ENCODE measurements around the gene SORCS1. TPM values are rescaled to one million over a fixed set of nuclear protein-coding genes. Genes with fewer than 3 reads are reported as not detected.

The SORCS1 gene
- total RNA-seq, 1 experiment from 2014 or later = 1.7 TPM

DNA sequence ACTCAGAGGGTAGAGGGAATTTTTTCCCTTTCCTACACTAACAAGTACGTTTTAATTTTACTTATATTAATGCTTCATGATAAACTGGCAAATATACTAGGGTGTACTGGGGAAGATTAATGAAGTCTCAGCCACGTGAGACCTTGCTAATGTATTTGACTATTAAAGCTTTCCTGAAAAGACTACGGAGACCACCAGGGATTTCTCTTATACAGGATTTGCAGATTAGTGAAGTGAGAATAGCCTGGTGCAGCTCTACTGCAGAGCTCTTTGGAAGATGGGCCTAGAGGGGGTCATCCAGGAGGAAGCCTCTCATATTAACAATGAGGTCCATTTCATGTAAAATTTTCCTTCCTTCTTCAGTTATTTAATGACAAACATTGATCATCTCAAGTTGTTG is 379.0 kb downstream of the SORCS1 start:
- H3K36me3 Mint-ChIP-seq (ENCODE audit: insufficient read depth in 1 of 3, low read depth in 3 of 3) = peaks cover 3 to 12% (median 4%) of the 10 kb centered on the region in 3 experiments; a peak in 4 of 7 replicates
- H3K4me1 Mint-ChIP-seq = peaks cover 11 to 15% of the 10 kb centered on the region in 2 experiments
- Histone ChIP-seq H3T11ph (ENCODE audit: low read length) (no peak overlapping the region), H3K79me1 (ENCODE audit: insufficient read depth, low read depth, low read length, poor library complexity, severe bottlenecking) (no peaks in the 10 kb centered on the region), H4K20me1 (ENCODE audit: control insufficient read depth, insufficient read depth, insufficient read length) (no peaks in the 10 kb centered on the region), H2BK5ac (ENCODE audit: insufficient read length, low read length) (no peak overlapping the region), H3K4me2 (ENCODE audit: insufficient read depth, insufficient read length, low read length) (no peak overlapping the region), H3K56ac (ENCODE audit: insufficient read length, low read depth, low read length) (no peak overlapping the region), H2BK120ac (ENCODE audit: low read depth, low read length, poor library complexity, severe bottlenecking) (no peak overlapping the region), H4K91ac (ENCODE audit: insufficient read length, low read depth, low read length) (no peak overlapping the region), H4K8ac (replicated peaks; ENCODE audit: insufficient read length, low read depth, low read length) (no peak overlapping the region), H3K9ac (ENCODE audit: extremely low read depth, insufficient read length, low read length) (no peak overlapping the region), H3K4me1 (ENCODE audit: insufficient read depth, low read length) (no peaks in the 10 kb centered on the region; the same call in 1 of the 2 replicates), H2BK15ac (ENCODE audit: low read depth, low read length) (no peak overlapping the region), H3K23me2 (ENCODE audit: insufficient read length, low read depth, low read length, poor library complexity, severe bottlenecking) (no peaks in the 10 kb centered on the region), H4K5ac (ENCODE audit: insufficient read length, low read depth, low read length) (no peak overlapping the region), H2AK5ac (ENCODE audit: insufficient read length, low read length) (no peak overlapping the region), H3K9me3 (ENCODE audit: control insufficient read depth, low read depth, low read length) (no peaks in the 10 kb centered on the region), H3K14ac (ENCODE audit: insufficient read depth, low read length) (no peak overlapping the region), H3K23ac (ENCODE audit: insufficient read length, low read depth, low read length) (no peak overlapping the region), H3K27me3 (ENCODE audit: insufficient read depth, low read length) (no peaks in the 10 kb centered on the region), H2BK20ac (ENCODE audit: low read depth, low read length, poor library complexity, severe bottlenecking) (no peak overlapping the region), H3K27ac (ENCODE audit: insufficient read length, low read depth, low read length) (no peak overlapping the region), H3K18ac (ENCODE audit: insufficient read length, low read depth, low read length) (no peak overlapping the region), H3K79me2 (ENCODE audit: insufficient read depth, low read length) (no peaks in the 10 kb centered on the region), H3K4ac (ENCODE audit: low read depth, low read length) (no peak overlapping the region), H2AFZ (ENCODE audit: low read length) (no peak overlapping the region), H2BK12ac (ENCODE audit: insufficient read length, low read depth, low read length) (no peak overlapping the region)
- no peak overlapping the region for H3K4me3 Mint-ChIP-seq
- no CpG with 5 or more reads among the region's 3 CpGs for WGBS (ENCODE audit: extremely low coverage, insufficient read length, low lambda C conversion rate)
- H3K27ac Mint-ChIP-seq = no peak overlapping the region
- peaks cover 2 to 3% of the 10 kb centered on the region in 2 experiments; a peak in 2 of 5 replicates for H3K9me3 Mint-ChIP-seq
- TF ChIP-seq, protein P1, sequence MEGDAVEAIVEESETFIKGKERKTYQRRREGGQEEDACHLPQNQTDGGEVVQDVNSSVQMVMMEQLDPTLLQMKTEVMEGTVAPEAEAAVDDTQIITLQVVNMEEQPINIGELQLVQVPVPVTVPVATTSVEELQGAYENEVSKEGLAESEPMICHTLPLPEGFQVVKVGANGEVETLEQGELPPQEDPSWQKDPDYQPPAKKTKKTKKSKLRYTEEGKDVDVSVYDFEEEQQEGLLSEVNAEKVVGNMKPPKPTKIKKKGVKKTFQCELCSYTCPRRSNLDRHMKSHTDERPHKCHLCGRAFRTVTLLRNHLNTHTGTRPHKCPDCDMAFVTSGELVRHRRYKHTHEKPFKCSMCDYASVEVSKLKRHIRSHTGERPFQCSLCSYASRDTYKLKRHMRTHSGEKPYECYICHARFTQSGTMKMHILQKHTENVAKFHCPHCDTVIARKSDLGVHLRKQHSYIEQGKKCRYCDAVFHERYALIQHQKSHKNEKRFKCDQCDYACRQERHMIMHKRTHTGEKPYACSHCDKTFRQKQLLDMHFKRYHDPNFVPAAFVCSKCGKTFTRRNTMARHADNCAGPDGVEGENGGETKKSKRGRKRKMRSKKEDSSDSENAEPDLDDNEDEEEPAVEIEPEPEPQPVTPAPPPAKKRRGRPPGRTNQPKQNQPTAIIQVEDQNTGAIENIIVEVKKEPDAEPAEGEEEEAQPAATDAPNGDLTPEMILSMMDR (conservative IDR thresholded peaks at IDR 0.05) = no peak
- no peak for DNase-seq
- no peaks in the 10 kb centered on the region for H3K27me3 Mint-ChIP-seq (ENCODE audit: low read depth)

Data from H9 (cell line).